Activated CD8-positive, alpha-beta memory T cell treated with anti-CD3 and anti-CD28 coated beads, Interleukin-2, amount 50 U/mL, for 4 hours (primary cell): ENCODE results near the gene SLC35E3.
"Not testable (repeated sequence)": the region's sequence is repeated elsewhere in the genome, so short reads cannot be mapped to it uniquely, and the experiment has no call there.

Experiments
- DNase-seq: peaks from one replicate; pipeline ENCODE4 v3.0.0-alpha.2; 2020

The SLC35E3 gene

DNA sequence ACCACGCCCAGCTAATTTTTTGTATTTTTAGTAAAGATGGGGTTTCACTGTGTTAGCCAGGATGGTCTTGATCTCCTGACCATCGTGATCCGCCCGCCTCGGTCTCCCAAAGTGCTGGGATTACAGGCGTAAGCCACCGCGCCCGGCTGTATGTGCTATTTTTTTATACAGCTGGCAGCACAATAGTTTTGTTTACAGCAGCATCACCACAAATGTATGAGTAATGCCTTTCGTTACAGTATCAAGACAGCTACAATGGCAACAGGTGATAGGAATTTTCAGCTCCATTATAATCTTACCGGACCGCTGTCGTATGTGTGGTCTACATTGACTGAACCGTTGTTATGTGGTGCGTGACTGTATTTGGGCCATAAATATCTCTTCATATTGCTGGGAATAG, 50.4 kb downstream of the SLC35E3 start:
- no peak for DNase-seq

DNA sequence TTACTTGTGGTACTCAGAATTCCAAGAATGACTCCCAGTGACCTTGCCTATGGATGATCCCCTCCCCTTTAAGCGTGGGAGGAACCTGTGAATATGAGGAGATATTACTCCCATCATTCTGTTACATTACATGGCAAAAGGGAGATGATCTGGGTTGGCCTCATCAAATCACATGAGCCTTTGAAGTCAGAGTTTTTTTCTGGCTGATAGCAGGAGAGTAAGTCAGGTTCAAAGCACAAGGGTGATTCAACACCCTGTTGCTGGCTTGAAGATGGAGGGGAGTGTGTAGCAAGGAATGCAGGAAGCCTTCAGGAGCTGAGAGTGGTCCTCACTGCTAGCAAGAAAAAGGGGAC, 52.9 kb downstream of the SLC35E3 start:
- no peak for DNase-seq

- no peak for DNase-seq
These were observed 54.3 kb downstream of the SLC35E3 start for GRCh38 chr12:68800294-68800693.

DNA sequence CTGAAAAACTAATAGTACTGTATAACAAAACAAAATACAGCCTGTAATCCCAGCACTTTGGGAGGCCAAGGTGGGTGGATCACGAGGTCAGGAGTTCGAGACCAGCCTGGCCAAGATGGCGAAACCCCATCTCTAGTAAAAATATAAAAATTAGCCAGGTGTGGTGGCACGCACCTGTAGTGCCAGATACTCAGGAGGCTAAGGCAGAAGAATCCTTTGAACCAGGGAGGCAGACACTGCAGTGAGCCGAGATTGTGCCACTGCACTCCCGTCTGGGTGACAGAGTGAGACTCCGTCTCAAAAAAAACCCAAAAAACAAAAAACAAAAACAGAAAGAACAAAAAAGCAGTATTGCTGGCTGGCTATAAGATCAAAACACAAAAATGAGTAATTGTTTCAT, 55.1 kb downstream of the SLC35E3 start:
- not testable (repeated sequence) for DNase-seq

DNA sequence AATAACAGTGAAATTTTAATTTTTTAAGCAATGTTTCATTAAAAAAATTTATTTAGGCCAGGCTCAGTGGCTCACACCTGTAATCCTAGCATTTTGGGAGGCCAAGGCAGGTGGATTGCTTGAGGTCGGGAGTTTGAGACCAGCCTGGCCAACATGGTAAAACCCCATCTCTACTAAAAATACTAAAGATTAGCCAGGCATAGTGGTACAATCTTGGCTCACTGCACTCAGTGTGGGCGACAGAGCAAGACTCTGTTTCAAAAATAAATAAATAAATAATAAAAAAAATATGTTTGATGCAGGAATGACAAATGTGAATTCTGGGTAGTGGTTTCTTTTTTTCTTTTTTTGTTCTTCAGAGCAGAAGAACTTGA, 56.4 kb downstream of the SLC35E3 start:
- not testable (repeated sequence) for DNase-seq

DNA sequence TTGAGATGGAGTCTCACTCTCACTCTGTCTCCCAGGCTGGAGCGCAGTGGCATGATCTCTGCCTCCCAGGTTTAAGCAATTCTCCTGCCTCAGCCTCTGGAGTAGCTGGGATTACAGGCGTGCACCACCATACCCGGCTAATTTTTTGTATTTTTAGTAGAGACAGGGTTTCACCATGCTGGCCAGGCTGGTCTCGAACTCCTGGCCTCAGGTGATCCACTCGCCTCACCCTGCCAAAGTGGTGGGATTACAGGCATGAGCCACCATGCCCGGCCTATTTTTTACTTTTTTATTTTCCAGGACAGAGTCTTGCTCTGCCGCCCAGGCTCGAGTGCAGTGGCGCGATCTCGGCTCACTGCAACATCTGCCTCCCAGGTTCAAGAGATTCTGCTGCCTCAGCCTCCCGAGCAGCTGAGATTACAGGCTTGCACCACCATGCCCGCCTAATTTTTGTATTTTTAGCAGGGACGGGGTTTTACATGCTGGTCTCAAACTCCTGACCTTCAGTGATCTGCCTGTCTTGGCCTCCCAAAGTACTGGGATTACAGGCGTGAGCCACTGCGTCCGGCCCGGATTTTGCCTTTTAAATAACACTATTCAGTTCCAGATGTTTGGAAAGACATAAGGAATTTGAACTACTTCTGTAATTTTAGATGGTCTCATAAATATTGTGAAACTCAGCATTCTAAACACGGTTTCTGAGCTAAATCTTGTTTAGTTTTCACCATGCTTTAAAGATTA, 57.1 kb downstream of the SLC35E3 start:
- DNase-seq = not testable (repeated sequence)

GRCh38 chr12:68803948-68804656, 58.1 kb downstream of the SLC35E3 start:
- DNase-seq = no peak

- DNase-seq = no peak
These were observed 58.9 kb downstream of the SLC35E3 start for GRCh38 chr12:68804657-68805591.

DNA sequence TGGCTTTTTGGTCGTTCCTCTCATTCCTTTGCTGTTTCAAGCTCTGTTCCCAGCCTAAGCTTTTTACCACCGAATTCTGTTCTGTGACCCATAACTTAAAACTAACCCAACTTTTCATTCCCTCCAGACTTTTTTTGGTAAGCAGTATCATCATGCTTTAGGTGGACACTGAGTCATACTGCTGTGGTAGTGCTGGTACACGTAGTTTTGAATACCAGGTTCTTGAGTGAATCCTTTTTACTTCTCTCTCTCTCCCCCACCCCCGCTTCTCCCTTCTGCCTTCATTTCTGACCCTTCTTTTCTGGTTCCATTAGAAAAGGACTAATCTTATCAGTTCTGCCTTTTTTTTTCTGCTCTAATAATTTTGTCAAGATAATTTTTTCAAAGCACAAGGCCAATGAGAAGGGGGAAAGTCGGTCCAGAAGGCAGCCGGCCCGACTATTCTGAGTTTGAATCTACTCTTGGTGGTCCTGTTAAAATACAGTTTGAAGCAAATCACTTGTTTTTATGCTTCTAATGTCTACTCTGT, 59.7 kb downstream of the SLC35E3 start:
- no peak for DNase-seq

GRCh38 chr12:68806488-68807237, 60.7 kb downstream of the SLC35E3 start:
- no peak for DNase-seq

DNA sequence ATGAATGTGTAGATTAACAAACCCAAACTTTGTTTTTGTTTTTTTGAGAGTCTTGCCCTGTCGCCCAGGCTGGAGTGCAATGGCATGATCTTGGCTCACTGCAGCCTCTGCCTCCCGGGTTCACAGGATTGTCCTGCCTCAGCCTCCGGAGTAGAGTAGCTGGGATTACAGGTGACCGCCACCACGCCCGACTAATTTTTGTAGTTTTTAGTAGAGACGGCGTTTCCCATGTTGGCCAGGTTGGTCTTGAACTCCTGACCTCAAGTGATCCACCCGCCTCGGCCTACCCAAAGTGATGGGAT, 61.2 kb downstream of the SLC35E3 start:
- DNase-seq = not testable (repeated sequence)

- DNase-seq = peak; percentile 94
These were observed 61.8 kb downstream of the SLC35E3 start, which contains the start of gene MDM2 for GRCh38 chr12:68807576-68808387. Gene MDM2, plus strand, starts transcription at chr12:68808177. Its CDS starts 301 bp downstream, at chr12:68808478.

DNA sequence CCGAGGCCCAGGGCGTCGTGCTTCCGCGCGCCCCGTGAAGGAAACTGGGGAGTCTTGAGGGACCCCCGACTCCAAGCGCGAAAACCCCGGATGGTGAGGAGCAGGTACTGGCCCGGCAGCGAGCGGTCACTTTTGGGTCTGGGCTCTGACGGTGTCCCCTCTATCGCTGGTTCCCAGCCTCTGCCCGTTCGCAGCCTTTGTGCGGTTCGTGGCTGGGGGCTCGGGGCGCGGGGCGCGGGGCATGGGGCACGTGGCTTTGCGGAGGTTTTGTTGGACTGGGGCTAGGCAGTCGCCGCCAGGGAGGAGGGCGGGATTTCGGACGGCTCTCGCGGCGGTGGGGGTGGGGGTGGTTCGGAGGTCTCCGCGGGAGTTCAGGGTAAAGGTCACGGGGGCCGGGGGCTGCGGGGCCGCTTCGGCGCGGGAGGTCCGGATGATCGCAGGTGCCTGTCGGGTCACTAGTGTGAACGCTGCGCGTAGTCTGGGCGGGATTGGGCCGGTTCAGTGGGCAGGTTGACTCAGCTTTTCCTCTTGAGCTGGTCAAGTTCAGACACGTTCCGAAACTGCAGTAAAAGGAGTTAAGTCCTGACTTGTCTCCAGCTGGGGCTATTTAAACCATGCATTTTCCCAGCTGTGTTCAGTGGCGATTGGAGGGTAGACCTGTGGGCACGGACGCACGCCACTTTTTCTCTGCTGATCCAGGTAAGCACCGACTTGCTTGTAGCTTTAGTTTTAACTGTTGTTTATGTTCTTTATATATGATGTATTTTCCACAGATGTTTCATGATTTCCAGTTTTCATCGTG, 62.6 kb downstream of the SLC35E3 start:
- peak; percentile 52 for DNase-seq

GRCh38 chr12:68809190-68810026, 63.4 kb downstream of the SLC35E3 start:
- no peak for DNase-seq

GRCh38 chr12:68810027-68810389, 64.0 kb downstream of the SLC35E3 start:
- DNase-seq = not testable (repeated sequence)

- DNase-seq = not testable (repeated sequence)
These were observed 65.6 kb downstream of the SLC35E3 start for GRCh38 chr12:68811573-68811972.

DNA sequence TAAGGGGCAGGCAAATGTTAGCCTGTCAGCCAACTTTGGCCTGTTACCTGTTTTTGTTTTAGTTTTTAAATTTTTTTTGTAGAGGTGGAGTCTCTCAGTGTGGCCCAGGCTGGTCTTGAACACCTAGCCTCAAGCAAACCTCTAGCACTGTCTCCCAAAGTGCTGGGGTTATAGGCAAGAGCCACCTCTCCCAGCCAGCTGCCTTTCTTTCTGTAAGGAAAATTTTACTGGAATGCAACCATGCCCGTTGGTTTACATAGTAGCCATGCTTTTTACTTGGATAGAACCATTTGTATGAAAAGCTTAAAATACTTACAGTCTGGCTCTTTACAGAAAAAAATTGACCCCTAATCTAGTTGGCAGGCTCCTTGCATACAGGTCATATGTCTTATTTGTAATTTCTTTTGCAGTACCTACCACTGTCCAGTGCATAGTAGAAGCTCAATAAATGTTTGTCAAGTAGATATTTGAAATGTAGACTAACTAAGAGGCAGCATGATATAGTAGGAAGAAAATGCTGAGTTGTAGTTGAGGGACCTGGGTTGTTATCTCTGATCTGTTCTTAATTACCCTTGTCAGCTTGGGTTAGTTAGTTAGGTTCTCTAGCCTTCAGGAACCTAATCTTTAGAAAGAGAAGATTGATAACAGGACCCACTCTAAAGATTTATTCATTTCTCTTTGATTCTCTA, 66.7 kb downstream of the SLC35E3 start:
- no peak for DNase-seq

DNA sequence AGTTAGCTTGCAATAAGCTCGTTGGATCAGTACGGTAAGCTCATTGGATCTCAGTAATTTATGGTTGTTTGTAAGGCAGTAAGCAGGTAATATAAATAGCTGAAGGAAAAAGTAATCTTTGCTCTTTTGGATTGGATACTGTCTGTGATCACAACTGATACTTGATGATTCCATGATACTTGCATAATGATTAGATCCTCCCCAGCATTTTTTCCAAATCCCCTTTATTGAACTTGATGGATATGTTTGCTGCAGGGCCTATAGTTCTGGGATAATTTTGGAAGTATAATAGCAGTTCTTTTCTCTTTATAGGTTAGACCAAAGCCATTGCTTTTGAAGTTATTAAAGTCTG, 67.2 kb downstream of the SLC35E3 start:
- no peak for DNase-seq

- no peak for DNase-seq
These were observed 68.7 kb downstream of the SLC35E3 start for GRCh38 chr12:68814490-68815231.
